HG03457 (cell line): Measurements from ENCODE around the gene ZFP3.
"Not testable (repeated sequence)": the region's sequence is repeated elsewhere in the genome, so short reads cannot be mapped to it uniquely, and the experiment has no call there.

Source experiments
- ATAC-seq: cut with Tn5 transposase; IDR thresholded peaks from one replicate; pipeline ENCODE4 v1.9.1; 2021; ENCODE audit warnings: moderate number of reproducible peaks; ENCODE audit not compliant: unreplicated experiment

The ZFP3 gene

GRCh38 chr17:5077275-5077674 lies 992 bp upstream of the ZFP3 start:
- not testable (repeated sequence) for ATAC-seq

- no peak for ATAC-seq
Observed at GRCh38 chr17:5077781-5078105, 524 bp upstream of the ZFP3 start.

- ATAC-seq = no peak
Observed at GRCh38 chr17:5080591-5080990, 2.3 kb downstream of the ZFP3 start.

GRCh38 chr17:5092218-5093010 lies 14.1 kb downstream of the ZFP3 start:
- no peak for ATAC-seq

GRCh38 chr17:5096731-5097100 lies 18.4 kb downstream of the ZFP3 start:
- no peak for ATAC-seq

GRCh38 chr17:5097101-5097834 lies 19.0 kb downstream of the ZFP3 start:
- ATAC-seq = no peak

- ATAC-seq = no peak
Observed at GRCh38 chr17:5099271-5099670, 21.0 kb downstream of the ZFP3 start.

GRCh38 chr17:5100832-5101231 lies 22.6 kb downstream of the ZFP3 start:
- ATAC-seq = no peak

GRCh38 chr17:5110816-5111215 lies 32.5 kb downstream of the ZFP3 start:
- no peak for ATAC-seq

- peak; percentile 77 for ATAC-seq
Observed at GRCh38 chr17:5111402-5112204, 33.3 kb downstream of the ZFP3 start, which contains the start of gene ZNF232. ZNF232 (minus strand) TSS chr17:5111878; CDS start chr17:5111822, 56 bp downstream.

- ATAC-seq = no peak
Observed at GRCh38 chr17:5115673-5116651, 37.7 kb downstream of the ZFP3 start, which contains the start of gene USP6. USP6 (plus strand) TSS chr17:5116032; CDS start chr17:5130368, 14,336 bp downstream.

GRCh38 chr17:5118219-5118618 lies 40.0 kb downstream of the ZFP3 start:
- ATAC-seq = no peak

- no peak for ATAC-seq
Observed at GRCh38 chr17:5120036-5120435, 41.8 kb downstream of the ZFP3 start.

GRCh38 chr17:5120436-5121185 lies 42.3 kb downstream of the ZFP3 start:
- ATAC-seq = not testable (repeated sequence)

GRCh38 chr17:5121186-5121841 lies 43.0 kb downstream of the ZFP3 start:
- ATAC-seq = no peak

GRCh38 chr17:5122056-5122455 lies 43.8 kb downstream of the ZFP3 start:
- not testable (repeated sequence) for ATAC-seq

- ATAC-seq = no peak
Observed at GRCh38 chr17:5122586-5123342, 44.5 kb downstream of the ZFP3 start.
